Posterior cingulate gyrus (tissue), 11 donors: Measurements from ENCODE around the gene CDC42BPG.

Source experiments
- DNase-seq, 10 donors: peaks; one replicate each; pipeline versions ENCODE4 v3.0.0 to v3.0.0-alpha.2; 2020 to 2021; ENCODE audit warnings: mixed read lengths in 3 of 10
- intact Hi-C: fragments of 100-400 bp; cut with DNase I; formaldehyde crosslinking; loops from one replicate; pipeline ENCODE4 v1.15.1; 2023

CDC42BPG gene, protein sequence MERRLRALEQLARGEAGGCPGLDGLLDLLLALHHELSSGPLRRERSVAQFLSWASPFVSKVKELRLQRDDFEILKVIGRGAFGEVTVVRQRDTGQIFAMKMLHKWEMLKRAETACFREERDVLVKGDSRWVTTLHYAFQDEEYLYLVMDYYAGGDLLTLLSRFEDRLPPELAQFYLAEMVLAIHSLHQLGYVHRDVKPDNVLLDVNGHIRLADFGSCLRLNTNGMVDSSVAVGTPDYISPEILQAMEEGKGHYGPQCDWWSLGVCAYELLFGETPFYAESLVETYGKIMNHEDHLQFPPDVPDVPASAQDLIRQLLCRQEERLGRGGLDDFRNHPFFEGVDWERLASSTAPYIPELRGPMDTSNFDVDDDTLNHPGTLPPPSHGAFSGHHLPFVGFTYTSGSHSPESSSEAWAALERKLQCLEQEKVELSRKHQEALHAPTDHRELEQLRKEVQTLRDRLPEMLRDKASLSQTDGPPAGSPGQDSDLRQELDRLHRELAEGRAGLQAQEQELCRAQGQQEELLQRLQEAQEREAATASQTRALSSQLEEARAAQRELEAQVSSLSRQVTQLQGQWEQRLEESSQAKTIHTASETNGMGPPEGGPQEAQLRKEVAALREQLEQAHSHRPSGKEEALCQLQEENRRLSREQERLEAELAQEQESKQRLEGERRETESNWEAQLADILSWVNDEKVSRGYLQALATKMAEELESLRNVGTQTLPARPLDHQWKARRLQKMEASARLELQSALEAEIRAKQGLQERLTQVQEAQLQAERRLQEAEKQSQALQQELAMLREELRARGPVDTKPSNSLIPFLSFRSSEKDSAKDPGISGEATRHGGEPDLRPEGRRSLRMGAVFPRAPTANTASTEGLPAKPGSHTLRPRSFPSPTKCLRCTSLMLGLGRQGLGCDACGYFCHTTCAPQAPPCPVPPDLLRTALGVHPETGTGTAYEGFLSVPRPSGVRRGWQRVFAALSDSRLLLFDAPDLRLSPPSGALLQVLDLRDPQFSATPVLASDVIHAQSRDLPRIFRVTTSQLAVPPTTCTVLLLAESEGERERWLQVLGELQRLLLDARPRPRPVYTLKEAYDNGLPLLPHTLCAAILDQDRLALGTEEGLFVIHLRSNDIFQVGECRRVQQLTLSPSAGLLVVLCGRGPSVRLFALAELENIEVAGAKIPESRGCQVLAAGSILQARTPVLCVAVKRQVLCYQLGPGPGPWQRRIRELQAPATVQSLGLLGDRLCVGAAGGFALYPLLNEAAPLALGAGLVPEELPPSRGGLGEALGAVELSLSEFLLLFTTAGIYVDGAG (N-terminal part only)

DNA sequence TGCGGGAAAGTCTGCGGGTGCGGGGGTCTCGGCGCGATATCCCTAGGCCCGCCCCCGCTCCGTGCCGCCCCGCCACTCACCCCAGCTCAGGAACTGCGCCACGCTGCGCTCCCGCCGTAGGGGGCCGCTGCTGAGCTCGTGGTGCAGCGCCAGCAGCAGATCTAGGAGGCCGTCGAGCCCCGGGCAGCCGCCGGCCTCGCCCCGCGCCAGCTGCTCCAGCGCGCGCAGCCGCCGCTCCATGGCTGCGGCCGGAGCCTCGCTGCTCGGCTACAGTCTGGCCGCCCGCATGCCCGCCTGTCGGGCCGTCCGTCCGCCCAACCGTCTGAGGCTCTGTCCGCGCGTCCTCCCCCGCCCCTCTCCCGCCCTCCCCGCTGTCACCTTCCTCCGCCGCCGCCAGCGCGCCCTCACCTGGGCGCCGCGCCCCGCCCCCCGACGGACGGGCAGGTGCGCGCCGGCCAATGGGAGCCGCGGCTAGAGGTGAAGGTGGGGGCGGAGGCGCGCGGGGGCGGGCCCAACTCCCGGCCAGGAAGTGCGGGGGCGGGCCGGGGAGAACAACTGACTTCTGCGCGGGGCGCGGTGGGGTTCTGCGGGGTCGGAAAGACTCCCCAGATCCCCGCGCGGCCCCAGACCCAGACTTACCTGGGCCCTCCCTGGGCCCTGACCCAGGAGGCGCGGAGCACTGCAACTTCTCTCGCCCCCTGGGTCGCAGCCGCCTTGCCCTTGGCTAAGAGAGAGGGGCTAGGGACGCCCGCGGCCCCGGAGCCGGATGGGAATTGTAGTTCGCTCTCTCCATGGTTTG, at the start of gene CDC42BPG:
Gene CDC42BPG (minus strand): TSS at position 324 of the 799 bp plus-strand sequence. CDS start 84 bp downstream, at position 240.
- peak in 3 of 10 donors; percentile 21 to 81 (median 53) for DNase-seq
- intact Hi-C loops, result loop anchor here (5.0 kb wide), 1 partner anchor 168 kb away; the partner anchor contains the start of gene ARL2

- peak in 1 of 10 donors; percentile 70 for DNase-seq
- intact Hi-C loops, result loop anchor here (1.0 kb wide), 1 partner anchor 46 kb away; no protein-coding TSS in a partner anchor
Observed at GRCh38 chr11:64893194-64894069, 49.0 kb upstream of the CDC42BPG start.

- intact Hi-C loops, result no loop called here
- no peak for DNase-seq
Observed at GRCh38 chr11:64892838-64893193, 48.4 kb upstream of the CDC42BPG start.

- peak in 1 of 10 donors; percentile 76 for DNase-seq
- intact Hi-C loops, result no loop called here
Observed at GRCh38 chr11:64892411-64892831, 48.0 kb upstream of the CDC42BPG start.

- intact Hi-C loops, result no loop called here
- no peak for DNase-seq
Observed at GRCh38 chr11:64891880-64892279, 47.4 kb upstream of the CDC42BPG start.

DNA sequence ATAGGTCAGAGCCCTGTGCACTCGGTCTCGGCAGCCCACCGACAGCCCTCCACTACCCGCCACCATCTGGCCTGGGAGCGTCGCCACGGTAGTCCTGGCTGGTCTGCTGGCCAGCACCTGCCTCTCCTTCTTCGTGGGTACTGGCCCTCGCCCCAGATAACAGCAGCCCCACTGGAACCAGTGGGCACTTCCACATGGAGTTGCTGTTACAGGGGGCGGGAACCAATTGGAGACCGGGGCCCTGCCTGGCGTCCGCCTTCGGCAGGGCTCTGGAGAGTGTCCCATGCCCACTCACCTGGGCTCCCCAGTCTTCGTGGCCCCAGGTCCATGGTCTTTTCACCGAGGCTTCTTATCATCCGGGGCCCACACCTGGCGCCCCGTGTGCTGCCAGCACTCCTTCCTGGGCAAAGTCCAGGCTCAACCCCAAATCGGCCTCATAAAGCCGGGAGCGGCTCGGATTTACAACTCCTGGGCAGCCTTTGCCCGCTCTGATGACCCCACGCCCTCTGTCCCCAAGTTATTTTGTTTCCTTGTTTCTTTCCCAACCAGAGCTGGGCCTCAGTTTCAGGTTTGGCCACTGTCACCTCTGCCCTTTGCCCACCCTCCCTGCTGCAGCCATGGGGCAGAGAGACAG, 46.9 kb upstream of the CDC42BPG start:
- peak in 1 of 10 donors; percentile 74 for DNase-seq
- intact Hi-C loops, result no loop called here

DNA sequence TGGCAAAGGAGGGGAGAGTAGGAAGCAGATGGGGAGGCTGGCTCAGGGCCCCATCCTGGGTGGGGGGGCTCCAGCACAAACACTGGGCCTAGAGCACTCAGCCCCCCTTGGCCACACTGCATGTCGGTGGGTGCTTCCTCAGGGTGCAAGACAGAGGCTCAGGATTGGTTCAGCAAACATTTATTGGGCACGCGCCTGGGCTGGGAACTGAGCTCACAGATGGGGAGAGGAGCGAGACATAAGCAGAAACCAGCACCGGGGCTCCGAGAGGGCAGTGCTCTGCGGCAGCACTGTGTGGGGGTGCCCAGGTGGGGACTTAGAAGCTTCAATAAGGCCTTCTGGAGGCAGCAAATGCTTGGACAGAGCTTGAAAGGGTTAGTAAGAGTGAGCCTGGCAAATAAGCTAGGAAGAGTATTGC, 46.1 kb upstream of the CDC42BPG start:
- intact Hi-C loops, result no loop called here
- DNase-seq, result peak in 1 of 10 donors; percentile 72

- no peak for DNase-seq
- intact Hi-C loops, result no loop called here
Observed at GRCh38 chr11:64888729-64889511, 44.5 kb upstream of the CDC42BPG start.

DNA sequence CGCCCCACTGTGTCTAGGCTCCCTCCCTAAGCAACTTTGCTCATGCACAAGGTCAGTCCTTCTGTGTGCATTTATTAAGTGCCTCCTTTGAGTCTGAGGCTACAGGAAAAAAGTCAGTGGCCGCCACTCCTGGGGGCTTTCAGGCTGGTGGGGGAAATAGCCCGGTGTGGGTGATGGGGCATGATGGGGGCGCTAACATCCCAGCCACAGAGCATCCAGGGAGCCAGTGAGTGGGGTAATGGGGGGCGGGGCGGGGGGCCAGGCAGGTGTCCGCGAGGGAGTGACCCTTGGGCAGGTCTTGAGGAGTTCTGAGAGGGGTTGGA, 43.9 kb upstream of the CDC42BPG start:
- intact Hi-C loops, result no loop called here
- DNase-seq, result no peak

- intact Hi-C loops, result no loop called here
- peak; percentile 58 to 97 (median 77) for DNase-seq
Observed at GRCh38 chr11:64887757-64888405, 43.4 kb upstream of the CDC42BPG start.

DNA sequence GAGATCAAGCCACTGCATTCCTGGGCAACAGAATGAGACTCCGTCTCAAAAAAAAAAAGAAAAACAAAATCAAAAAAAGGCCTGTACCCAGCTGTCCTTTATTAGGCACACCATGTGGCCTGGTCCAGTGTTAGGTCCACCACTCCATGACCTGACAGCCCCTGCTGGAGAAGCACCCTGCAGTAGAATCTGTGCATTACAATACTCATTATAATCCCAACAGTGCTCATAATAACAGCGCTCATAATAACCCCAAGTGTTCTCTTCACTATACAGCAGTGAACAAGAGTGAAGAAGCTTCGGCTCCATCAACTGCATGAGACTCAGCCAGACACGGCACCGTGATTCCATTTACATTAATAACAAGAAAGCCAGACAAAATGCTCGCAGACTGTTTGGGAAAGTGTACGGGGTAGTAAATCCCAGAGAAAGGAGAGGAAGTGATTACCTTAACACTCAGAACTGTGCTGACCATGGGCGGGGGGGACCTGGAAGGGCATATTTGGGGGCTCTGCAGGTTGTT, 42.8 kb upstream of the CDC42BPG start:
- DNase-seq, result no peak
- intact Hi-C loops, result no loop called here

DNA sequence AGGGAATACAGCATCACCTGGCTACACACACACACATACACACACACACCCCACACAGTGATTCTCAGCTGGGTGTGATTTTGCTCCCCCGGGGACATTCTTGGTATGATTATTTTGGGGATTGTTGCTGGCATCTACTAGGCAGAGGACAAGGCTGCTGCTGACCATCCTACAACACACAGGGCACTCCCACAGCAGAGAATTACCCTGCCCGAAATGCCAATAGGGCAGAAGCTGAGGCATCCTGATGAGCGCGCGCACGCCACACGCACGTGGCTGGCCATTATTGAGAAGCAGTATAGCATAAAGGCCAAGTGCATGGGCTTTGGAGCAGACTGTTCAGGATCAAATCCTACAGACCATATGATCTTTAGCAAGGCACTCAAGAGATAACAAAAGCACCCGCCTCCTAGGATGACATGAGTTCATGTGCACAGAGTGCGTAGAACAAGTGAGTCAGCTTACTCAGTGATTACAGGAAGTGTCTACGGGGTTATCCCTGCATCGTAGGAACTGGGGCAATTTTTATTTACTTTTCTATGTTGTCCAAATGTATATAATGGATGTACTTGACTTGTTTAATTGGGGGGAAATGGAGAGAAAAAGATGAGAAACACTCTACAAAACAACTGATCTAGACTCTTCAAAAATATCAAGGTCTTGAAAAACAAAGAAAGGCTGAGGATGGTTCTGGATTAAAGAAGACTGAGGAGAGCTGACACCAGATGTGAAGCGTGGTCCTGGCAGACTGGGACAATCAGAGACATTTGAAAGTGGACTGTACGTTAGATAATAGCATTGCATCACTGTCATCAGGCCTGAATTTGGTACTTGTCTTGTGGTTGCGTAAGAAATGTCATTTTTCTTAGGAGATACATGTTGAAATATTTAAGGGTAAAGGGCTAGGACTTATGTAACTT, 41.2 kb upstream of the CDC42BPG start:
- intact Hi-C loops, result no loop called here
- DNase-seq, result no peak

GRCh38 chr11:64884019-64884418, 39.6 kb upstream of the CDC42BPG start:
- intact Hi-C loops, result no loop called here
- DNase-seq, result no peak

DNA sequence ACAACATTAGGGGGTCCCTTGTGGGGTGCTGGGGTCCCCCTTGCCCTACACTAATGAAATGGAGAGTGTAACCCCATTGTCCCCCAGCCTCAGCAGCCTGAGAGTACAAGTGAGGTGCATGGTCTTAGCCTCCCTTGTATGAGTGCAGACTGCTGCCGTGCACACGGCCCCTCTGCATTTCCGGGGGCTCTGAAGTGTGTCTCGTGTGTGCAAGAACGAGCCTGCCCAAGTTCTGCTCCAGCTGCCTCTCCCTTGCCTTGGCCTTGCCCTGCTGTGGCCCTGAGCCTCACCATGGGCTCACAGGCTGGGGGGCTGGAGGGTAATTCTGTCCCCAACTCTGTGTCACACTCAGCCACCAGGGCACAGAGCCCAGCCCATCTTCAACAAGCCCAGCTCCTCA, 39.1 kb upstream of the CDC42BPG start:
- no peak for DNase-seq
- intact Hi-C loops, result no loop called here

GRCh38 chr11:64882243-64882642, 37.8 kb upstream of the CDC42BPG start:
- intact Hi-C loops, result no loop called here

GRCh38 chr11:64881476-64881875, 37.0 kb upstream of the CDC42BPG start:
- intact Hi-C loops, result no loop called here
- no peak for DNase-seq

More at GRCh38 chr11:64882243-64882642, 37.8 kb upstream of the CDC42BPG start:
- no peak for DNase-seq
